Fibroblast of peridontal ligament (primary cell): ENCODE results near the gene SLC16A3.
"Not testable (repeated sequence)": the region's sequence is repeated elsewhere in the genome, so short reads cannot be mapped to it uniquely, and the experiment has no call there.

Source experiments
- DNase-seq: peaks from one replicate; pipeline ENCODE4 v3.0.0-alpha.2; 2010; ENCODE audit errors: extremely low read depth

SLC16A3 gene

DNA sequence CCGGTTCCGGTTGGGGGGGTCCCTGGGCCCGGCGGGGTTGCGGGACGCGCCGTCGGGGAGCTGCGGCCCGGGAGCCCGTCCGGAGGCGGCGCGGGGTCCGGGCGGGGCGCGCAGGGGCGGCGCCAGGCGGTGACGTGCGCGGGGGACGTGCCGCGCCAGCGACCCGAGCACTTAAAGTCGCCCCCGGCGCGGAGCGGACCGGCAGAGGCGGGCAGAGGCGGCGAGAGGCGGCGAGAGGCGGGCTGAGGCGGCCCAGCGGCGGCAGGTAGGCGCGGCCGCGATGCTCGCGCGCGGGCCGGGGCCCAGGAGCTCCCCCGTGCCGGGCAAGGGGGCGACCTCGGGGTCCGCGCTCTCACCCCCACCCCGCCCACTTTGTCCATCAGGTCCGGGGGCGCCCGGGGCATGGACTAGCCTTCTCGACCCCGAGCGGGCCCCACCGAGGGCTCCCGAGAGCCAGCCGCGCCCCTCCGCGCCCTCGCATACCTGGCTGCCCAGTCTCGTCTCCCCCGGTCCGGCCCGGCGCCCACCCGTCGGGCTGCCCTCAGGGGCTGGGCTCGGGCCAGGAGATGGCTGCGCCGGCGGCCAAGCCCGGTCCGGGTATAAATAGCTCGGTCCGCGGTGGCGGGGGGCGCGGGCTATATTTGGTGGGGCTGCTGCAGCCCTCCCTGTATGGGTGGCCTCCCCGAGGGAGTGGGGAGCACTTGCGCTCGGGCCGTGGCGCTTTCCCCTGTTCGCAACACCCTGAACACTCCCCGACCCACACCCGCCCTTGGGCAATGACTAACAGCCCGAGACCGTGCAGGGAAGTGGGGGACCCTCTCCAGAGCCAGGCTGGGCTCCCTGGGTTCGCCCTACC is at the start of gene SLC16A3:
Gene SLC16A3 (plus strand): TSS at position 201 of the 856 bp plus-strand sequence. CDS start 6,967 bp downstream, outside the sequence.
- DNase-seq: peak; percentile 57

DNA sequence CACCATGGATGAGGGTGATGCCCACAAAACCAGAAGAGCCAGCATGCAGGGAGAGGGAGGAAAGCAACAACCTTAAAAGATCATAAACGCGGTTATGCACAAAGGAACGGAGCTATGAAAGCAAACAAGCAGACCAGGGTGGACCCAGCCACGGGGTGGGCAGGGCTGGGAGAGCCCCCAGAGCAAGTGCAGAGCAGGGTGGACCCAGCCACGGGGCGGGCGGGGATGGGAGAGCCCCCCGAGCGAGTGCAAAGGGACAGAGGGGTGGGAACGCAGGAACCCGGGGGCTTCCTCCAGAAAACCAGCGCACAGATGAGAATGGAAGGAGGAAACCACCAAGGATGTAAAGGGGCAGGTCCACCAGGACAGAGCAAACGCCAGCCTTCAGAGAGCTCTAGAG is 49.4 kb upstream of the SLC16A3 start:
- no peak for DNase-seq

DNA sequence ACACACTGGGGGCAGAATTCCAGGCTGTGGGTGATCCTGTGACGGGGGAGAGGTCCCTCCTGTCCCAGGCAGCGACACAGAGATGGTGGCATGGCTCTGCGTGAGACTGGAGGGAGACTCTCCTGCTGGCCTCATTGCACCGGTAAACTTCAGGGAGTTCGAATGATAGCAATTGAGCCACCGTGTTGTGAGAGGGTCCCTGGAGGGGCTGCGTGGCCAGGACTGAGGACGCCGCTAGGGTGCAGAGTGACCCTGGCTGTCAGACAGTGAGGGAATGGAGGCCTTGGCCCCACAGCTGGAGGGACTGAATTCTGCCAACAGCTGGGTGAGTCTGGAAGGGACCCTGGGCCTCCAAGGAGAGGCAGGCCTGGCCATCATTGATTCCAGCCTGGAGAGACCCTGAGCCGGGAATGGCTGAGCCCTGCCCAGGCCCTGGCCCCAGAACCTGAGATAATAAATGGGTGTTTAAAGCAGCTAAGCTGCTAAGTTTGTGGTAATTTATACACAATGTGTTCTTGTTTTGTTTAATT is 48.8 kb upstream of the SLC16A3 start:
- no peak for DNase-seq

- DNase-seq: no peak
Measured at GRCh38 chr17:82180776-82181528, 47.9 kb upstream of the SLC16A3 start.

- DNase-seq: no peak
Measured at GRCh38 chr17:82184761-82185160, 44.1 kb upstream of the SLC16A3 start.

GRCh38 chr17:82186221-82186620 is 42.6 kb upstream of the SLC16A3 start:
- no peak for DNase-seq

DNA sequence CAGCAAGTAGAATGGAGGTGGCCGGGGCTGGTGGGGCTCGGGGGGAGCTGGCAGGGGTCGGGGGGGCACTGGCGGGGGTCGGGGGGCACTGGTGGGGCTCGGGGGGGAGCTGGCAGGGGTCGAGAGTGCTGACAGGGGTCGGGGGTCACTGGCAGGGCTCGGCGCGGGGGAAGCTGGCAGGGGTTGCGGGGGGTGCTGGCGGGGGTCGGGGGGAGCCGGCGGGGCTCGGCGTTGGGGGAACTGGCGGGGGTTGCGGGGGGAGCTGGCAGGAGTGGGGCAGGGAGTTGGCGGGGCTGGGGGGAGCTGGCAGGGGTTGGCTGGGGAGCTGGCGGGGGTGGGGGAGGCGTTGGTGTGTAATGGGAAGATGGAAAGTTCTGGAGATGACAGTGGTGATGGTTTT is 41.3 kb upstream of the SLC16A3 start:
- no peak for DNase-seq

DNA sequence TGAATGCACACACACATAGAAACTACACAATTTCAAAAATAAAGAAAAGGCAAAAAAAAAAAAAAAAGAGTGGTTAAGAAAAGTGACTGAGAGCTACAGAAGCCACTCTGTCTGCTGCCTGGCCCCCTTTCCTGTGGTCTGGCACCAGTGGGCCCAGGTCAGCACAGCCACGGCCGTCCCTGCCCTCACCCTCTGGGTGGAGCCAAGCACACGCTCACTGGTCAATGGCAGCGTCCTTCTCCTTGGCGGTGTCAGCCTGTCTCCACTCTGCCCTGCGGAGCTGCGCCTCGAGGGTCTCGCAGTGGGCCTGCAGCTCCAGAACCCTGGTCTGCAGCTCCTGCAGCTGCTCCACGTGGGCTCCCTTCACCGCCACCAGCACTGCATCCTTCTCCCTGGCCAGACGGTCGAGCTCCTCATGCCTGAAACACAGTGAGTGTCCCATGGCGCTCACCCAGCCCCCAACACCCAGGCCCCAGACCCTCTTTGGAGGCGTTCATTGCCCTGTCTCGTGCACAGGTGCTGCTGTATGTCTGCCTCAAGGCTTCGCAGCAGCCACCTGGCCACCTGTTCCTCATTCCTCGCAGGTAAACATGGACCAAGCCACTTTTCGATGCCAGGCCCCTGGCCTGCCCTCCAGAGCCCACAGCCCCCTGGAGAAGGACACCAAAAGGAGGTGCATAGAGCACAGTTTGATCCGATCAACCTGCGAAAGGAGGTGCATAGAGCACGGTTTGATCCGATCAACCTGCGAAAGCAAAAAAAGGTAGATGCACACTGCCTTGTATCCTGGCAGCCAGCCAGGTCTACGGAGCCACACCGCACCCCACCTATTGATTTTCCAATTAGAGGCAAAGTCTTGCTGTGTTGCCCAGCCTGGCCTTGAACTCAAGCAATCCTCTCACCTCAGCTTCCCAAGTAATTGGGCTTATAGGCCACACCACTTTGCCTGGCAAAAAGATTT is 40.6 kb upstream of the SLC16A3 start:
- no peak for DNase-seq

DNA sequence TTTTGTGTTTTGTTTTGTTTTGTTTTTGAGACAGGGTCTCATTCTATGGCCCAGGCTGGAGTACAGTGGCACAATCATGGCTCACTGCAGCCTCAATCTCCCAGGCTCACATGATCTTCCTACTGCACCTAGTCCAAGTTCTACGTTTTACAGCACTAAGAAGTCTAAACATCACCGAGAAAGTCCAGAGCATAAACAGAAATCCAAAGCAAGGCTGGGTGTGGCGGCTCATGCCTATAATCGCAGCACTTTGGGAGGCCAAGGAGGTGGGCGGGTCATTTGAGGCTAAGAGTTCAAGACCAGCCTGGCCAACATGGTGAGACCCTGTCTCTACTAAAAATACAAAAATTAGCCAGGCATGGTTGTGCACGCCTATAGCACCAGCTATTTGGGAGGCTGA is 35.8 kb upstream of the SLC16A3 start:
- DNase-seq: not testable (repeated sequence)

DNA sequence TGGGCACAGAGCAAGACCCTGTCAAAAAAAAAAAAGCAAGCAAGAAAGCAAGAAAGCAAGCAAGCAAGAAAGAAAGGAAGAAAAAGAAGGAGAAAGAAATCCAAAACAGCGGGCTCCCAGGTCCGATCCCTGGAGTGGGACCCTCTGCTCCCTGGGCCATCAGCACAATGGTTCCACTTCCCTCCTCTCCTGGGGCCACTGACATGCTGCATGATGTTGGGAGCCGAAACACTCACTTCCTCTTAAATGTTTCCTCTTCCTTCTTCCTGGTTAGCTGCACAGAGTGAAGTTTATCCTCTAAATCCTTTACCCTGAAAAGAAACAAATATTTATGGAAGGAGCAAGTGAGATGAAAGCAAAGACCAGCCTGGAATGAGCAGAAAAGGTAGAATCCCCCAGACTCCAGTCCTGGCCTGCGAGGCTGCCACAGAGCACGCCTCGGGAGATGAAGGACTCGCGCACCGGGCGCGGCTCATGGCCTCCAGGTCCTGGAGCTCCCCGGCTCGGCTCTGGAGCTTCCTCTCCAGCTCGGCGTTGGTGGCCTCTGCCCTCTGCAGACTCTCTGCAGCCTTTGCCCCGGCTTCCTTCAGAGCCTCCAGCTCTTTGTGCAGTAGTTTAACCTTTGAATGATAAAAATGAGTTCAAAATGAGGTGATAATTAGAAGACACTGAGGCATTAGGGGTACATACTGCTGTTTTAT is 35.2 kb upstream of the SLC16A3 start:
- DNase-seq: no peak

- no peak for DNase-seq
Measured at GRCh38 chr17:82194765-82195164, 34.1 kb upstream of the SLC16A3 start.

DNA sequence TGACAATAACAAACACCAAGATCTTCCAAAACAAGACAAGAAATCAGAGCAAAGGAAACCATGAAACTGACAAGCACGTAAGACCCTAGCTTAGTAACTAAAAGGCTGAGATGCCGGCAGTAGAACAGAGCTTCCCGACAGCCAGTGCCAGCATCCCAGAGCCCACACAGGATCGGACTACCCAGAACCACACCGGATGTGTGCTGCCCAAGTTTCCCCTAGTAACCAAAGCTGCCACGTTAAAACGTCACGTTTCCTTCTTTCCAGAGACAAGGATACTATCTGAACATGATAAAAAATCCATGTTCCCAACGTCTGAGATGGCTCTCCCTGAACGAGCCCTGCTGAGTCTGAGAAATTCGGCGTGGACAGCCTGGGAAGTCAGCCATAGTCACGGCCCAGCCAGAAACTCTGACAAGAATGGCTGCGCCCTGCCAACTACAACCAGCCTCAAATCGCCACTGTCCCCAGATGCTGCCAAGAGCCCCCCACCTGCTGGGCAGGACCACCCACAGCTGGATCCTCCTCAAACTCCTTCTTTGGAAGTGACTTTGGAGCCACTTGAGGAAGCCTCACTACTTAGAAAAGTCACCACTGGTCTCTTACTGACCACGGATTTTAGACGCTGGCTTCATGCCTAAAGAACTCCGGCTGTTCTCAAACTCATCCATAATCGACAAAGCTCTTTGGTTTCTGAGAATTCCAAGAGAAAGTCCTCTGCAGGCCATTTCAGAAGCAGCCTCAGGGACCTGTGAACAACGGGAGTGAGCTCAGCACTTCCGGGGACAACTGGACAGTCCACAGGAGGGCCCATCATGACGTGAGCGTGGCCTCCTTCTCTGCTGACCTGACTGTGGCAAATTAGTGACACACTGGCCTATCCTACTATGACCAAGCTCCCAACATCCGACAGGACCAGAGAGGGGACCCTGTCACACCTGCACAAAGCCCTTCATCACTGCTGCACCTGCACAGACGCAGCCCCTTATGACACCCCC is 32.9 kb upstream of the SLC16A3 start:
- no peak for DNase-seq

- DNase-seq: no peak
Measured at GRCh38 chr17:82198092-82198491, 30.8 kb upstream of the SLC16A3 start.

GRCh38 chr17:82199496-82199895 is 29.3 kb upstream of the SLC16A3 start:
- DNase-seq: no peak

DNA sequence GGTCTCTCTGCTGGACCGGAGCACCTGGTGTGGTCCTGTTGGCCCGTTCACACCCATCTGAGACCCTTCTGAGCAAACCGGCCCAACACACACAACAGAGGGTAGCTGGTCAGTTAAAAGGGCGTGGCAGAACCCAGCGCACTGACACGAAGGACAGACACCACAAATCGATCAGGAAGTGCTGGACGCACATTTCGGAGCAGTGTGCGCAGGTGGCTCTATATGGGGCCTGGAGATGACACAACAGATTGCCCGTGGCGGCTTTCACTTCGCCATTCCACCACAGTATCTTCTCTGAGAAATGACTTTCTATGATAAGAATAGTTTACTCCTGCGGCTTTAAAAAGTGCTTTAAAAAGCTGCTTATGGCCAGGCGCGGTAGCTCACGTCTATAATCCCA is 28.7 kb upstream of the SLC16A3 start:
- no peak for DNase-seq

- DNase-seq: no peak
Measured at GRCh38 chr17:82200743-82201497, 27.9 kb upstream of the SLC16A3 start.

- DNase-seq: no peak
Measured at GRCh38 chr17:82201498-82201910, 27.3 kb upstream of the SLC16A3 start.

DNA sequence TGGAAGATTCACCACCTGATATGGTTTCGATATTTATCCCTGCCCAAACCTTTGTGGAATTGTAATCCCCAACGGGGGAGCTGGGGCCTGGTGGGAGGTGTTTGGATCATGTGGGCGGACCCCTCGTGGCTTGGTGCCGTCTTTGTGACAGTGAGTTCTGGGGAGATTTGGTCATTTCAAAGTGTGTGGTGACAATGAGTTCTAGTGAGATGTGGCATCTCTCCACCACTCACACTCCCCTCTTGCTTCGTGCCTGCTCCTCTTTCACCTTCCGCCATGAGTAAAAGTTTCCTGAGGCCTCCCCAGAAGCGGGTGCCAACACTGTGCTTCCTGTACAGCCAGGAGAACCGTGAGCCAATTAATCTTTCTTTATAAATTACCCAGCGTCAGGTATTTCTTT is 25.9 kb upstream of the SLC16A3 start:
- no peak for DNase-seq

DNA sequence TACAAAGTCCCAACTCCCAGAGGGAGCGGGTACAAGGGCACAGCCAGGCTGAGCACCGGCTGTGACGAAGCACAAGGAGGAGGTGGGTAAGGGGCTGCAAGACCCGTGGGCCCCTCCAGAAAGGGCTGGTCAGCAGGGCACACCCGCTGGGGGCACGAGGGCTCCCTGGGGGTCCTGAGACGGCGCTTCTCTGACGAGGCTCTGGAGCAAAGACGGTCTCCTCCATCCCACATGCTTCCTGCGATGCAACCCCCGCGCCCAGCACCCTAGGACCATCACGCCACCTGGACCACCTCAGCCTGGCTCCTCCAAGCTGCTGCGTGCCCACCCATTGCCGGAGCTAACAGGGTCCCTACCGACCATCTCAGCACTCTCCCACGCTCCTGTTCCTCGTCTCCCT is 24.9 kb upstream of the SLC16A3 start:
- no peak for DNase-seq
